Suprapubic skin (tissue), 3 donors: ENCODE measurements around the gene NDC1.

Experiments
- CTCF ChIP-seq, 2 donors: fragments of 200-600 bp in 1 of 2; fragments of 450-650 bp in 1 of 2; sonication (generic) in 1 of 2; IDR thresholded peaks; one replicate each; pipeline ENCODE4 v1.5.1; 2016 to 2019; ENCODE audit warnings: antibody characterized with exemption in 2 of 2, mild to moderate bottlenecking in 1 of 2, moderate library complexity in 1 of 2
- EP300 ChIP-seq: sonication (generic); formaldehyde crosslinking; IDR thresholded peaks from one replicate; pipeline ENCODE4 v1.6.1; 2017; ENCODE audit warnings: antibody characterized with exemption
- POLR2A ChIP-seq, 2 donors: fragments of 450-650 bp; IDR thresholded peaks; one replicate each; pipeline ENCODE4 v1.6.1; 2017; ENCODE audit warnings: antibody characterized with exemption in 2 of 2, mild to moderate bottlenecking in 2 of 2, moderate library complexity in 2 of 2

GRCh38 chr1:53842347-53842746 is 4.3 kb upstream of the NDC1 start:
- no peak for TF ChIP-seq CTCF (IDR thresholded peaks at IDR 0.05)
- TF ChIP-seq POLR2A (IDR thresholded peaks at IDR 0.05): no peak
- TF ChIP-seq EP300: no peak
